ENCODE data around the gene BCORL1.

GRCh38 chrX:129934461-129934860 is 48.0 kb upstream of the BCORL1 start:
- TF ChIP-seq CTCF (IDR thresholded peaks at IDR 0.05; ENCODE audit: poor library complexity) (no peak), EZH2 (IDR thresholded peaks at IDR 0.05; ENCODE audit: borderline replicate concordance) (no peak), EZH2phosphoT487 (IDR thresholded peaks at IDR 0.05; ENCODE audit: low read depth, severe bottlenecking, unreplicated experiment) (no peak)

Measured in hepatocyte (in vitro differentiated cells).